Uterus (tissue), 4 donors: ENCODE measurements around the gene COL4A4. TPM values are rescaled to one million over a fixed set of nuclear protein-coding genes. Genes with fewer than 3 reads are reported as not detected.

ENCODE experiments used
- DNase-seq, 2 donors: peaks; one replicate each; pipeline ENCODE4 v3.0.0-alpha.2; 2019 to 2020
- H3K27ac ChIP-seq, 2 donors: fragments of 200-600 bp; sonication (generic); 1 replicate in 1 of 2; 2 replicates in 1 of 2; pipeline ENCODE4 v1.5.1; 2016 to 2018
- H3K27me3 ChIP-seq, 2 donors: fragments of 200-600 bp; sonication (generic); one replicate each; pipeline ENCODE4 v1.5.1; 2018 to 2019; ENCODE audit warnings: control low read depth in 1 of 2
- H3K36me3 ChIP-seq, 2 donors: fragments of 200-600 bp; sonication (generic); one replicate each; pipeline ENCODE4 v1.5.1; 2019; ENCODE audit warnings: control low read depth in 1 of 2
- H3K4me1 ChIP-seq, 2 donors: fragments of 200-600 bp; sonication (generic); one replicate each; pipeline ENCODE4 v1.5.1; 2018 to 2019; ENCODE audit warnings: control low read depth in 1 of 2
- H3K4me3 ChIP-seq, 2 donors: fragments of 200-600 bp; sonication (generic); 1 replicate in 1 of 2; 2 replicates in 1 of 2; pipeline ENCODE4 v1.5.1; 2018 to 2019; ENCODE audit warnings: mild to moderate bottlenecking in 1 of 2
- H3K9me3 ChIP-seq, 2 donors: fragments of 200-600 bp; sonication (generic); one replicate each; pipeline ENCODE4 v1.5.1; 2019; ENCODE audit warnings: control low read depth in 1 of 2
- POLR2A ChIP-seq, 2 donors: fragments of 450-650 bp; IDR thresholded peaks; one replicate each; pipeline ENCODE4 v1.6.1; 2016; ENCODE audit warnings: antibody characterized with exemption in 2 of 2, mild to moderate bottlenecking in 1 of 2, moderate library complexity in 1 of 2
- intact Hi-C: fragments of 100-400 bp; cut with DNase I; formaldehyde crosslinking; loops from one replicate; pipeline ENCODE4 v1.15.1; 2023; ENCODE audit warnings: low total_unique reads
- total RNA-seq, 4 donors: library from RNA; depleted of rRNA in 3 of 4; stranded (reverse); fragments of >200 nt in 3 of 4; gene quantifications; one replicate each; pipeline versions ENCODE4 v1.1.0 to v1.2.4, GENCODE V29; 2014 to 2023
- TF ChIP-seq, protein P1 (sequence below), 4 experiments: fragments of 200-600 bp in 2 of 4; fragments of 450-650 bp in 2 of 4; sonication (generic) in 2 of 4; IDR thresholded peaks; one replicate each; pipeline ENCODE4 v1.5.1; 2016 to 2019; ENCODE audit warnings: antibody characterized with exemption in 4 of 4, mild to moderate bottlenecking in 2 of 4, moderate library complexity in 1 of 4
- donor health status: DM: yes; HTN: yes; CAD: no.

The COL4A4 gene
- total RNA-seq, 4 donors from 2014 or later = 0.76 to 6.4 (median 3.4) TPM

- TF ChIP-seq POLR2A (IDR thresholded peaks at IDR 0.05) = no peak
- TF ChIP-seq, protein P1, sequence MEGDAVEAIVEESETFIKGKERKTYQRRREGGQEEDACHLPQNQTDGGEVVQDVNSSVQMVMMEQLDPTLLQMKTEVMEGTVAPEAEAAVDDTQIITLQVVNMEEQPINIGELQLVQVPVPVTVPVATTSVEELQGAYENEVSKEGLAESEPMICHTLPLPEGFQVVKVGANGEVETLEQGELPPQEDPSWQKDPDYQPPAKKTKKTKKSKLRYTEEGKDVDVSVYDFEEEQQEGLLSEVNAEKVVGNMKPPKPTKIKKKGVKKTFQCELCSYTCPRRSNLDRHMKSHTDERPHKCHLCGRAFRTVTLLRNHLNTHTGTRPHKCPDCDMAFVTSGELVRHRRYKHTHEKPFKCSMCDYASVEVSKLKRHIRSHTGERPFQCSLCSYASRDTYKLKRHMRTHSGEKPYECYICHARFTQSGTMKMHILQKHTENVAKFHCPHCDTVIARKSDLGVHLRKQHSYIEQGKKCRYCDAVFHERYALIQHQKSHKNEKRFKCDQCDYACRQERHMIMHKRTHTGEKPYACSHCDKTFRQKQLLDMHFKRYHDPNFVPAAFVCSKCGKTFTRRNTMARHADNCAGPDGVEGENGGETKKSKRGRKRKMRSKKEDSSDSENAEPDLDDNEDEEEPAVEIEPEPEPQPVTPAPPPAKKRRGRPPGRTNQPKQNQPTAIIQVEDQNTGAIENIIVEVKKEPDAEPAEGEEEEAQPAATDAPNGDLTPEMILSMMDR (IDR thresholded peaks at IDR 0.05) = no peak
- Histone ChIP-seq H3K4me3 (no peak overlapping the region), H3K27ac (no peak overlapping the region), H3K36me3 (no peaks in the 10 kb centered on the region), H3K27me3 (no peaks in the 10 kb centered on the region), H3K4me1 (no peaks in the 10 kb centered on the region), H3K9me3 (no peaks in the 10 kb centered on the region)
- intact Hi-C loops = no loop called here
- no peak for DNase-seq
Observed at GRCh38 chr2:226965376-226965775, 198.6 kb downstream of the COL4A4 start.

- no peak for DNase-seq
- no peaks in the 10 kb centered on the region for H3K36me3 ChIP-seq
- no peak overlapping the region for H3K4me3 ChIP-seq
- no peaks in the 10 kb centered on the region for H3K4me1 ChIP-seq
- H3K27ac ChIP-seq = no peak overlapping the region
- TF ChIP-seq, protein P1 (IDR thresholded peaks at IDR 0.05) = no peak
- no peak for TF ChIP-seq POLR2A (IDR thresholded peaks at IDR 0.05)
- H3K27me3 ChIP-seq = no peaks in the 10 kb centered on the region
- H3K9me3 ChIP-seq = no peaks in the 10 kb centered on the region
- intact Hi-C loops = no loop called here
Observed at GRCh38 chr2:226963528-226963927, 200.5 kb downstream of the COL4A4 start.

DNA sequence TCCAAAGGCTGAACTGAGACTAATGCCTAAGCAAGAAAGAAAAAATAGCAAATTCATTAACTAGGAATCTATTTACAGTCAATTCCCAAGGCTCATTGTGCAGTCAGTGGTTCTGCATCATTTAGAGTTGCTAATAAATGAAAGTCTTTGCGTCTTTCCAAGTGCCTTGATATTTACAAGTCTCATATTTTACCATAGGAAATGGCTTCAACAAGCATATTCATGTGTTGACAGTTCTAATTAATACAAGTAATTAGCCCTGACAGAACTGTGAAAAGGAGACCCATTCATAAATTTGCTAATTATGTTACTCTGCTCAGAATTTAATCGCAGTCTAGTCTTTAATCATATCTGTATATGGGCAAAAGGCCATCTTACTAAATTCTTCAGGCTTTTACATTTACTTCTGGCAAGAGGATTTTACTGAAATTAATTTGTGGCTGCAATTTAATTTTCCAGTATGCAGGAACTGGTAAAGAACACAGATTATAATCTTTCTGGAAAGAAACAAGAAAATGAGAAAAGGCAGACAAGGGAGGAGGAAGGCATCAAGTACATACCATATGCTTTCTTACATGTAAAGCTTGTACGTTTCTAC is 201.7 kb downstream of the COL4A4 start:
- Histone ChIP-seq H3K4me1 (no peaks in the 10 kb centered on the region), H3K36me3 (no peaks in the 10 kb centered on the region), H3K27me3 (no peaks in the 10 kb centered on the region), H3K9me3 (no peaks in the 10 kb centered on the region), H3K27ac (no peak overlapping the region), H3K4me3 (no peak overlapping the region)
- intact Hi-C loops = no loop called here
- TF ChIP-seq, protein P1 (IDR thresholded peaks at IDR 0.05) = no peak
- TF ChIP-seq POLR2A (IDR thresholded peaks at IDR 0.05) = no peak
- no peak for DNase-seq

DNA sequence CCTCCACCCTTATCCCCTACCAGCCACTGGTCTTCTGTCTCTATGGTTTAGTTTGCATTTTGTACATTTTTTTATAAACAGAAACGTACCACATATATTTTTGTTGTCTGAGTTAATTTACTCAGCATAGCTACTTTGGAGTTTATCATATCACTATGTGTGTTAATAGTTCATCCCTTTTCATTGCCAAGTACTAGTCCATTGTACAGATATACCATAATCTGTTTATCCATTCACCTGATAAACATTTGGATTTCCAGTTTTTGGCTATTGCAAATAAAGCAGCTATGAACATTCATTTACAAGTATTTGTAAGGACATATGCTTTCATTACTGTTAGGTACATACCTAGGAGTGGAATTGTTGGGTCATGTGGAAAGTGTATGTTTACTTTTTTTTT is 204.6 kb downstream of the COL4A4 start:
- Histone ChIP-seq H3K27me3 (no peaks in the 10 kb centered on the region), H3K4me3 (no peak overlapping the region), H3K27ac (no peak overlapping the region), H3K36me3 (no peaks in the 10 kb centered on the region), H3K9me3 (no peaks in the 10 kb centered on the region), H3K4me1 (no peaks in the 10 kb centered on the region)
- intact Hi-C loops = no loop called here
- TF ChIP-seq, protein P1 (IDR thresholded peaks at IDR 0.05) = no peak
- TF ChIP-seq POLR2A (IDR thresholded peaks at IDR 0.05) = no peak
- DNase-seq = no peak

DNA sequence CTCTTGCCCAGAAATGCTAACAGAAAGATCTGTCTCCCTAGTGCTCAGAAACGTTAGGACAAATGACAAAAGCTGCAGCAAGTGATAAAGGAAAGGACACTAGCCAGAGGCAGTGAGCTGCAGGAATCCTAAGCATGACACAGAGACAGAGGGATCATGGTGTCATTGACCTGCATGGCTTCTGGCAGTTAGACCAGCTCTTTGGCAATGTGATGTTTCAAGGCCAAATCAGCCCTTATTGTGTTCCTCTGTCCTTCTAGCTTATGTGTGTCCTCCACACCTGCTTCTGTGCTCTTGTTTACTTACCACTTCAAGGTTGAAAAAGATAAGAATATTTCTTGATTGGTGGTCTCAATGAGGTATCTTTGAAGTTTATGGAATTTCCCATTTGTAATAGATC is 207.3 kb downstream of the COL4A4 start:
- DNase-seq = no peak
- no peaks in the 10 kb centered on the region for H3K36me3 ChIP-seq
- H3K27ac ChIP-seq = no peak overlapping the region
- TF ChIP-seq POLR2A (IDR thresholded peaks at IDR 0.05) = no peak
- TF ChIP-seq, protein P1 (IDR thresholded peaks at IDR 0.05) = no peak
- H3K4me1 ChIP-seq = no peaks in the 10 kb centered on the region
- no peaks in the 10 kb centered on the region for H3K9me3 ChIP-seq
- H3K27me3 ChIP-seq = no peaks in the 10 kb centered on the region
- H3K4me3 ChIP-seq = no peak overlapping the region
- intact Hi-C loops = no loop called here
